Measurements from ENCODE around the gene PLK2.

The PLK2 gene

GRCh38 chr5:58450811-58451629 is 8.9 kb downstream of the PLK2 start:
- no peak for DNase-seq (ENCODE audit: low read depth in 2 of 2)

GRCh38 chr5:58450018-58450417 is 9.9 kb downstream of the PLK2 start:
- DNase-seq (ENCODE audit: low read depth in 2 of 2) = no peak

GRCh38 chr5:58447226-58447625 is 12.7 kb downstream of the PLK2 start:
- no peak for DNase-seq (ENCODE audit: low read depth in 2 of 2)

- DNase-seq (ENCODE audit: low read depth in 2 of 2) = no peak
Measured at GRCh38 chr5:58446024-58446423, 13.9 kb downstream of the PLK2 start.

- DNase-seq (ENCODE audit: low read depth in 2 of 2) = no peak
Measured at GRCh38 chr5:58444805-58445204, 15.1 kb downstream of the PLK2 start.

GRCh38 chr5:58440901-58441460 is 18.9 kb downstream of the PLK2 start:
- DNase-seq (ENCODE audit: low read depth in 2 of 2) = no peak

- DNase-seq (ENCODE audit: low read depth in 2 of 2) = no peak
Measured at GRCh38 chr5:58439094-58439644, 20.7 kb downstream of the PLK2 start.

GRCh38 chr5:58437661-58438060 is 22.2 kb downstream of the PLK2 start:
- DNase-seq (ENCODE audit: low read depth in 2 of 2) = no peak

- no peak for DNase-seq (ENCODE audit: low read depth in 2 of 2)
Measured at GRCh38 chr5:58431832-58432231, 28.1 kb downstream of the PLK2 start.

GRCh38 chr5:58412932-58413331 is 47.0 kb downstream of the PLK2 start:
- DNase-seq (ENCODE audit: low read depth in 2 of 2) = no peak

- no peak for DNase-seq (ENCODE audit: low read depth in 2 of 2)
Measured at GRCh38 chr5:58412081-58412480, 47.8 kb downstream of the PLK2 start.

- no peak for DNase-seq (ENCODE audit: low read depth in 2 of 2)
Measured at GRCh38 chr5:58411372-58411771, 48.5 kb downstream of the PLK2 start.

GRCh38 chr5:58410441-58410840 is 49.4 kb downstream of the PLK2 start:
- no peak for DNase-seq (ENCODE audit: low read depth in 2 of 2)

GRCh38 chr5:58407042-58407719 is 52.7 kb downstream of the PLK2 start:
- DNase-seq (ENCODE audit: low read depth in 2 of 2) = no peak

GRCh38 chr5:58406394-58406793 is 53.5 kb downstream of the PLK2 start:
- no peak for DNase-seq (ENCODE audit: low read depth in 2 of 2)

GRCh38 chr5:58405175-58405574 is 54.7 kb downstream of the PLK2 start:
- DNase-seq (ENCODE audit: low read depth in 2 of 2) = no peak

- DNase-seq (ENCODE audit: low read depth in 2 of 2) = no peak
Measured at GRCh38 chr5:58404734-58405133, 55.2 kb downstream of the PLK2 start.
